T-helper 22 cell (primary cell): ENCODE data around the gene SFMBT1.
"Not testable (repeated sequence)": the region's sequence is repeated elsewhere in the genome, so short reads cannot be mapped to it uniquely, and the experiment has no call there.

ENCODE experiments used
- DNase-seq: peaks from one replicate; pipeline ENCODE4 v3.0.0-alpha.2; 2020; ENCODE audit warnings: low read depth

The SFMBT1 gene

GRCh38 chr3:53035825-53036619, 9.9 kb downstream of the SFMBT1 start:
- DNase-seq: no peak

- not testable (repeated sequence) for DNase-seq
Observed at GRCh38 chr3:53035018-53035417, 10.9 kb downstream of the SFMBT1 start.

- not testable (repeated sequence) for DNase-seq
Observed at GRCh38 chr3:53034411-53034810, 11.5 kb downstream of the SFMBT1 start.

- DNase-seq: no peak
Observed at GRCh38 chr3:53032609-53033008, 13.3 kb downstream of the SFMBT1 start.

GRCh38 chr3:53030619-53031449, 15.0 kb downstream of the SFMBT1 start:
- DNase-seq: peak; percentile 16

GRCh38 chr3:53028641-53029040, 17.2 kb downstream of the SFMBT1 start:
- DNase-seq: no peak

GRCh38 chr3:53027254-53027844, 18.5 kb downstream of the SFMBT1 start:
- DNase-seq: no peak

GRCh38 chr3:53026382-53027162, 19.3 kb downstream of the SFMBT1 start:
- no peak for DNase-seq

- no peak for DNase-seq
Observed at GRCh38 chr3:53024315-53024714, 21.6 kb downstream of the SFMBT1 start.

GRCh38 chr3:53023072-53023823, 22.6 kb downstream of the SFMBT1 start:
- no peak for DNase-seq

- no peak for DNase-seq
Observed at GRCh38 chr3:53022647-53023046, 23.2 kb downstream of the SFMBT1 start.

GRCh38 chr3:53016236-53016635, 29.6 kb downstream of the SFMBT1 start:
- DNase-seq: no peak

- DNase-seq: no peak
Observed at GRCh38 chr3:53011324-53011723, 34.5 kb downstream of the SFMBT1 start.

- no peak for DNase-seq
Observed at GRCh38 chr3:53009826-53010539, 35.9 kb downstream of the SFMBT1 start.

- DNase-seq: no peak
Observed at GRCh38 chr3:53008932-53009331, 36.9 kb downstream of the SFMBT1 start.

GRCh38 chr3:53005854-53006513, 39.9 kb downstream of the SFMBT1 start:
- DNase-seq: no peak

- no peak for DNase-seq
Observed at GRCh38 chr3:53005338-53005737, 40.5 kb downstream of the SFMBT1 start.

GRCh38 chr3:53003320-53003719, 42.6 kb downstream of the SFMBT1 start:
- DNase-seq: no peak

GRCh38 chr3:52998771-52999513, 46.9 kb downstream of the SFMBT1 start:
- DNase-seq: no peak
